ENCODE measurements around the gene STK32A.

STK32A gene

DNA sequence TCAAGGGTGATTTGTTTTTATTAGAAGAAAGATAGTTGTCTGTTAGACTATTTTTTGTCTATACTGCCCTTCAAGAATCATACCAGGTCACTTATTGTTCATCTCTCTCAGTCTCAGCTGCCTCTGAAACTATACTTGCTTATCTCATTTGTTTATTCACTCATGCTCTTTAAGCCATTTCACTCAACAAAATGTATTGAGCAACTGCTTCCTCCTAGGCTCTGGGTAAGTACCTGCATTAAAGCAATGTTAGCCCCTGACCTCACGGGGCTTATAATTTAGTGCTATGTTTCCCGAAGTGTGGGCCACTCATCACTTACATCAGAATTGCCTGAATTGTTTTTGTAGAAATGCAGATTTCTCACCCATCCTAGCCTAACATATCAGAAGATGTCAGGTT is 174.2 kb downstream of the STK32A start:
- H3K4me1 Mint-ChIP-seq, result no peaks in the 10 kb centered on the region
- DNase-seq (ENCODE audit: low spot score in 2 of 2), result no peak
- no peak overlapping the region for H3K27ac Mint-ChIP-seq
- no peaks in the 10 kb centered on the region for H3K36me3 Mint-ChIP-seq
- H3K9me3 Mint-ChIP-seq, result no peaks in the 10 kb centered on the region
- H3K4me3 Mint-ChIP-seq, result no peak overlapping the region
- ATAC-seq, result no peak

- H3K9me3 Mint-ChIP-seq, result no peaks in the 10 kb centered on the region
- no peaks in the 10 kb centered on the region for H3K36me3 Mint-ChIP-seq
- no peak for ATAC-seq
- H3K27ac Mint-ChIP-seq, result no peak overlapping the region
- no peak for DNase-seq (ENCODE audit: low spot score in 2 of 2)
- no peaks in the 10 kb centered on the region for H3K4me1 Mint-ChIP-seq
- H3K4me3 Mint-ChIP-seq, result no peak overlapping the region
Measured at GRCh38 chr5:147410496-147411358, 175.9 kb downstream of the STK32A start.

DNA sequence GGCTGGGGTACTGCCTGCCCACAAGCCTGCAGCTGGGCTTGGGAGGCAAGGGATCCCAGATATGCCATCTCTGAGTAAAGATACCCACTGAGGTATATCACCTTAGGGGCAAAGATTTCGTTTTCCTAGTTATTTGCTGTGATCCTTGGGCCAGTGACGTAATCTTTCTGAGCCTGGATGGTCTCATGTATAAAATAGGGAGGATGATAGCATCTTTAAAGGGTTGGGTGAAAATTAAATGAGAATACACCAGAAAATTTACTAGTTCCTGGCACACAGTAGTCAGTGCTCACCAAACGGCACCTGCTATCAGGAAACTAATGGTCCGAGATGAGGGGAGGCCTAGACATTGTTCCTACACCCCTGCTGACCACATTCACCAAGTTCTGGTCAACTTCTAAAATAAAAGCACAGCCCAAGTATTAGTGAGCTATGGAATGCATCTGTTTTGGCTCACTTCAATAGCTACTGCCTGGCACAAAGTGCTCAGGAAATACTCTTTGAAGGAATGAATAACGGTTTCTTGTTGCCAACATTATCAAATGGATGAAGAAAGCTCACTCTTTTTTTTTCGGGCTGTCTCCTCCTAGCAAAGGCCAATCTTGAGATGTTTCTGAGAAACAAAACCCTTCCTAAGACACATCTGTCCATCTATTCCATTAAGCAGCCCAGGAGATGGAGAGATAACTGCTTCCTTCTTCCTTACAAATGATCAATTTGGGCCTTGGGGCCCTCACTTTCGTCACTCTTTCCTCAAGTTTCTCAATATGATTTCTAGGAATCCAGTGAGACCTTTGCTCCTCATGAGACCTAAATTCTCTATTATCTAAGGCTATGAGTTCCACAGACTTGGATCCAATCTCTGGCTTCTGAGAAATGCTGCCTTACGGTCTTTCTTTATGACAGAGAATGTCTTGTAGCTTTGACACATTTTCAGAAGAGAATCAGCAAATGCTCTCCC is 176.8 kb downstream of the STK32A start:
- no peaks in the 10 kb centered on the region for H3K4me1 Mint-ChIP-seq
- no peak overlapping the region for H3K27ac Mint-ChIP-seq
- ATAC-seq (no peak), DNase-seq (ENCODE audit: low spot score in 2 of 2) (no peak)
- no peaks in the 10 kb centered on the region for H3K36me3 Mint-ChIP-seq
- no peaks in the 10 kb centered on the region for H3K9me3 Mint-ChIP-seq
- no peak overlapping the region for H3K4me3 Mint-ChIP-seq

DNA sequence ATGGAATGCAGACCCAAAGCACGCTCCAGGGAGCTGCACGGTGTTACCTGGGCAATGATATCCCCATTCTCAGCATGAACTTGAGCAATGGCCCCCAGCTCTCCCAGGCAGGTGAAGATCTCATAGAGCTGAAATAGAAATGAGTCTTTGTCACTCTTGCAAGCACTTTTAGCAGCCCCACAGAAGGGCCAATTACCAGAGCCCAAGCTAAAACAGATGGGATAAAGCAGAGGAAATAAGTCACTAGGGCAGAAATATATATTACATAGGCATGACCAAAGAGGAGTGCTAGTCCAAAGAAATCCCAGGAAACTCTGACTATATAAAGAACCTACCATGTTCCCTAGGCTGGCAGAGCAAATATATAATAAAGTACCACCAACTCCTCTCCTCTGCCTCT is 177.7 kb downstream of the STK32A start:
- DNase-seq (ENCODE audit: low spot score in 2 of 2), result no peak
- no peak overlapping the region for H3K27ac Mint-ChIP-seq
- H3K9me3 Mint-ChIP-seq, result no peaks in the 10 kb centered on the region
- no peak for ATAC-seq
- H3K4me3 Mint-ChIP-seq, result no peak overlapping the region
- no peaks in the 10 kb centered on the region for H3K4me1 Mint-ChIP-seq
- H3K36me3 Mint-ChIP-seq, result no peaks in the 10 kb centered on the region

DNA sequence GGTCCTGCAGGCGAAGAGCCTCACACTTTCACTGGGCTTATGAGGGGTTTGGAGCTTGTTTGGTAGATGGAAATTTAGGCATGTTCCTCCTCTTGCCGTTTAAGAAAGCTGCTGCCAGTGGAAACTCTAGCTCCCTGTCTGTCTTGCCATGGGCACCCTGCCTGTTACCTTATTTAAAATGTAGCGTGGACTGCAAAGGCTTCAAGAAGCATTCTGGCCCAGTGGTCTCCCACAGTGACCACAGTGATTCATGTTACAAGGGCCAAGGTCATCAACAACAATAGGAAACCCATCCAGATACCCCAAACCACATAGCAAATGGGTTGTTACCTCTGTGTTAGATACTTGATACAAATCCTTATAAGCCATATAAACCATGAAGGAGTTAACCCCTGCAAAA is 178.4 kb downstream of the STK32A start:
- H3K4me1 Mint-ChIP-seq, result no peaks in the 10 kb centered on the region
- no peak for ATAC-seq
- no peak overlapping the region for H3K27ac Mint-ChIP-seq
- H3K4me3 Mint-ChIP-seq, result no peak overlapping the region
- DNase-seq (ENCODE audit: low spot score in 2 of 2), result no peak
- H3K9me3 Mint-ChIP-seq, result no peaks in the 10 kb centered on the region
- no peaks in the 10 kb centered on the region for H3K36me3 Mint-ChIP-seq

GRCh38 chr5:147415651-147416050 is 180.8 kb downstream of the STK32A start:
- Mint-ChIP-seq H3K4me1 (no peaks in the 10 kb centered on the region), H3K27ac (no peak overlapping the region), H3K9me3 (no peaks in the 10 kb centered on the region), H3K36me3 (no peaks in the 10 kb centered on the region), H3K4me3 (no peak overlapping the region)
- ATAC-seq (no peak), DNase-seq (ENCODE audit: low spot score in 2 of 2) (no peak)

DNA sequence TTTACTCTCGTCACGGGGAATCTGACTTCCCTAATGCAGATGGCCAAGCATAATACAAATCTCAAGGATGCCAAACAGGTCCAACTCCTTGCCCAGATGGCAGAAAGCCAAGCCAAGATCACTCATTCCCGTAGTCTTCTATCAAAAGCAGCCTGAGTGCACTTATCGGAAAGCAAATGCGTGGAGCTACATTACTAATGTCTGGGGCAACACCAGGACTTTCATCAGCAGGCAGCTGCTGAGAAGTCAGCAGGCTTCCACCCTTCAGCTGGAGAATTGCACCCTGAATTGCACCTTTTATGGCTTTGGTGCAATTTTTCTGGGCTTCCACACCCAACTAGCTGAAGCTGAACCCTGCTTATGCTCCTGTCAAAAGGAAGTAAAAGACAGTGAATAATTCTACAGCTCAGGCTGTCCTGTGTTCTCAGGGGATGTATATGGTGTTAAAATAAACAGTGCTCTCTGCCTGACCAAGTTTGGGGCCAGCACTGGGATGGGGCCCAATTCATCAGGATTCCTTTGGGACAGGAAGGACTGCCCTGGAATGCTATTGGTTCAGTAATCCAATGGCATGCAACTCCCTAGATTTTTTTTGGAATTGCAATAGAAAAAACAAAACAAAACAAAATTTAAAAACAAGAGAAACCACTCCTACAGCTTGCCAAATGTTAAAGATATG is 182.4 kb downstream of the STK32A start:
- H3K9me3 Mint-ChIP-seq, result no peaks in the 10 kb centered on the region
- H3K27ac Mint-ChIP-seq, result no peak overlapping the region
- H3K4me3 Mint-ChIP-seq, result no peak overlapping the region
- H3K4me1 Mint-ChIP-seq, result no peaks in the 10 kb centered on the region
- ATAC-seq, result no peak
- no peak for DNase-seq (ENCODE audit: low spot score in 2 of 2)
- no peaks in the 10 kb centered on the region for H3K36me3 Mint-ChIP-seq

DNA sequence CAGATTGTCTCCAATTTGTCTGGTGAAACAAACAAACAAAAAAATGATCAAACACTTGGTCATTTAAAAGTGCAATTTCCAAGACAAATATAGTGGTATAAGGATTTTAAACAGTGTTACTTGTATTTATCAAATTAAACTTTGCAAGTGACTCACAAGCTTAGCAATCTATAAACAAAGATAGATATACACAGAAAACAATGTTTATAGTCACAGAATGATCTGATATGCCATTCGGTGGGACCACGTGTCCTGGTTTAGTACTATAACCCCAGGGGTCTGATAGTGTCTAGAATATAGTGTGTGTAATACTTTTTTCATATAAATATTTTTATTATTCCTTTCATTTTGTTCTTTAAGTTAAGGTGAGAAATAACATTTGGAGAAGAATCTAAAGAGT is 183.8 kb downstream of the STK32A start:
- Mint-ChIP-seq H3K27ac (no peak overlapping the region), H3K4me1 (no peaks in the 10 kb centered on the region), H3K9me3 (no peaks in the 10 kb centered on the region), H3K4me3 (no peak overlapping the region), H3K36me3 (no peaks in the 10 kb centered on the region)
- ATAC-seq (no peak), DNase-seq (ENCODE audit: low spot score in 2 of 2) (no peak)

DNA sequence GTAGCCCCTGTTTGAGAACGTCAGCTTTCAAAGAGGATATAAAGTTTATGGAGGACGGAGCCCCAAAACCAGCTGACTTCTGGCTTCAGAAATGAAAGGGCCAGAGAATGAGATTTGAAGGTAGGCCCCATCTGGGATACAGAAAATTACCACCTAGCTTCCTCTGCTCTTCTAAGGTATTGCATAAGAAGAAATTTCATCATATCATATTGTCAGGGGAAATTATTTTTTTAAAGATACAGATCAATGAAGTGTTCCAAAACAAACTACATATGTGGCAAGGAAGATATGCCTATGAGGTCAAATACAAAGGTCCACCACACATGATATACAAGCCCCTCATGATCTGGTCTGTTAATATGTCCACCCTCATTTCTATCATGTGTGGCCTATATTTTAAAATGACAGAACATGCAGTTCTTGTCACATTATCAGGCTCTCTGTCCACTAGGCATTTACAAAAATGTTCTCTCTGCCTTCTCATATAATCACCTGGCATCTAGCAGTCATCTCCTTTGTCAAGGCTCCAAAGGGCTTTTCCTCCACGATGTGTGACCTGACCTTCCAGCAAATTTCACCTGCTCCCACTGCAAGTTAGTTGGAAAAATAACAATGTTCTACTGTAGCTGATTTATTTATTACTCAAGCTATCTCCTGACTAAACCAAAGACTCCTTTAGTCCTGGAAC is 192.0 kb downstream of the STK32A start:
- no peaks in the 10 kb centered on the region for H3K4me1 Mint-ChIP-seq
- H3K4me3 Mint-ChIP-seq, result no peak overlapping the region
- peaks cover 2% of the 10 kb centered on the region for H3K9me3 Mint-ChIP-seq
- no peak overlapping the region for H3K27ac Mint-ChIP-seq
- H3K36me3 Mint-ChIP-seq, result no peaks in the 10 kb centered on the region
- no peak for DNase-seq (ENCODE audit: low spot score in 2 of 2)
- no peak for ATAC-seq

GRCh38 chr5:147427521-147428401 is 192.9 kb downstream of the STK32A start:
- no peaks in the 10 kb centered on the region for H3K4me1 Mint-ChIP-seq
- DNase-seq (ENCODE audit: low spot score in 2 of 2) (no peak), ATAC-seq (no peak)
- H3K9me3 Mint-ChIP-seq, result peaks cover 2% of the 10 kb centered on the region
- H3K4me3 Mint-ChIP-seq, result no peak overlapping the region
- no peak overlapping the region for H3K27ac Mint-ChIP-seq
- H3K36me3 Mint-ChIP-seq, result no peaks in the 10 kb centered on the region

GRCh38 chr5:147430628-147431027 is 195.8 kb downstream of the STK32A start:
- no peaks in the 10 kb centered on the region for H3K36me3 Mint-ChIP-seq
- ATAC-seq (no peak), DNase-seq (ENCODE audit: low spot score in 2 of 2) (no peak)
- peaks cover 2% of the 10 kb centered on the region for H3K9me3 Mint-ChIP-seq
- H3K4me3 Mint-ChIP-seq, result no peak overlapping the region
- no peaks in the 10 kb centered on the region for H3K4me1 Mint-ChIP-seq
- no peak overlapping the region for H3K27ac Mint-ChIP-seq

GRCh38 chr5:147431586-147431985 is 196.8 kb downstream of the STK32A start:
- Mint-ChIP-seq H3K4me1 (no peaks in the 10 kb centered on the region), H3K9me3 (peaks cover 2% of the 10 kb centered on the region)

DNA sequence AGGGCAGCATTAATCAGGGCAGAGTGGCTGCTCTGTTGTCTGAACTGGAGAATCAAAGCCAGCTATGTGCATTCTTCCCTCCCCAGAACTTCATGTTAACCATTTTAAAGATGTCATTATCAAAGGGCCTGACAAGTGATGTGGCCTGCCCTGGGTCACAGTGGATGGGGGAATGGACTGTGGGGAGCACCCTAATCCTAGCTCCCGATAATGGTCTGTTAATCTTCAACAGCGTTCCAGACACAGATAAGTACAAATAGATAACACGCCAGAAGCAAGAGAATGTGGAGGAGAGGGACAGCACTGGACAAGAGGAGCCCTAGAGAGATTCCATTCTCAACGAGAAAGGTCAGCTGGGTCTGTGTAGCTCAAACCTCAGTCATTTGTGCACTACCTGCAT is 197.5 kb downstream of the STK32A start:
- DNase-seq (ENCODE audit: low spot score in 2 of 2) (no peak), ATAC-seq (no peak)
- Mint-ChIP-seq H3K4me3 (no peak overlapping the region), H3K4me1 (no peaks in the 10 kb centered on the region), H3K9me3 (peaks cover 2% of the 10 kb centered on the region), H3K36me3 (no peaks in the 10 kb centered on the region), H3K27ac (no peak overlapping the region)

More at GRCh38 chr5:147431586-147431985, 196.8 kb downstream of the STK32A start:
- DNase-seq (ENCODE audit: low spot score in 2 of 2) (no peak), ATAC-seq (no peak)
- Mint-ChIP-seq H3K4me3 (no peak overlapping the region), H3K36me3 (no peaks in the 10 kb centered on the region), H3K27ac (no peak overlapping the region)

GRCh38 chr5:147434049-147434448 is 199.2 kb downstream of the STK32A start:
- Mint-ChIP-seq H3K9me3 (peaks cover 2% of the 10 kb centered on the region), H3K27ac (no peak overlapping the region), H3K4me1 (no peaks in the 10 kb centered on the region), H3K36me3 (no peaks in the 10 kb centered on the region), H3K4me3 (no peak overlapping the region)
- no peak for ATAC-seq
- DNase-seq (ENCODE audit: low spot score in 2 of 2), result no peak
